HepG2 (cell line): ENCODE measurements around the gene HTR6. TPM values are rescaled to one million over a fixed set of nuclear protein-coding genes. Genes with fewer than 3 reads are reported as not detected.
A peak's percentile ranks its signal among the peaks of the same experiment; 100 is the strongest.

Experiments used
- ARNTL ChIP-seq: sonication (generic); formaldehyde crosslinking; IDR thresholded peaks from 2 replicates; pipeline ENCODE4 v1.4.0; 2020; ENCODE audit warnings: mild to moderate bottlenecking, missing genetic modification reagents
- ASH2L ChIP-seq: fragments of 300-600, 200-600 bp; sonication (generic); IDR thresholded peaks from 2 replicates; pipeline ENCODE4 v1.7.0; 2017; ENCODE audit warnings: low read depth, mild to moderate bottlenecking, moderate library complexity, mixed read lengths, low read length; ENCODE audit not compliant: insufficient read length
- ATF3 ChIP-seq: sonication (generic); formaldehyde crosslinking; IDR thresholded peaks from 2 replicates; pipeline ENCODE4 v1.4.0; 2020; ENCODE audit warnings: missing genetic modification reagents
- BCLAF1 ChIP-seq: fragments of 450-650 bp; IDR thresholded peaks from 2 replicates; pipeline ENCODE4 v1.6.1; 2017; ENCODE audit warnings: mild to moderate bottlenecking
- CREM ChIP-seq, 2 experiments: sonication (generic) in 1 of 2; formaldehyde crosslinking in 1 of 2; IDR thresholded peaks; 2 replicates each; pipeline versions ENCODE4 v1.4.0 to v1.6.1; 2016 to 2020; ENCODE audit warnings: antibody characterized with exemption in 1 of 2, mild to moderate bottlenecking in 1 of 2, missing genetic modification reagents in 1 of 2
- FIP1L1 ChIP-seq: fragments of 200-400 bp; formaldehyde crosslinking; IDR thresholded peaks from 2 replicates; pipeline ENCODE4 v1.6.1; 2018; ENCODE audit warnings: low read depth, mild to moderate bottlenecking, low read length, moderate library complexity, borderline replicate concordance; ENCODE audit not compliant: insufficient read depth
- FOXM1 ChIP-seq: sonication (generic); formaldehyde crosslinking; IDR thresholded peaks from 2 replicates; pipeline ENCODE4 v1.5.0; 2020; ENCODE audit warnings: missing genetic modification reagents
- MAX ChIP-seq: IDR thresholded peaks from 2 replicates; pipeline ENCODE4 v1.6.1; 2012; ENCODE audit warnings: inconsistent platforms
- THAP8 ChIP-seq: sonication (generic); formaldehyde crosslinking; IDR thresholded peaks from 2 replicates; pipeline ENCODE4 v1.5.1; 2020; ENCODE audit warnings: missing genetic modification reagents, mild to moderate bottlenecking, borderline replicate concordance
- ZNF232 ChIP-seq: sonication (generic); formaldehyde crosslinking; IDR thresholded peaks from 2 replicates; pipeline ENCODE4 v1.4.0; 2020; ENCODE audit warnings: missing genetic modification reagents, borderline replicate concordance
- ZNF264 ChIP-seq: sonication (generic); formaldehyde crosslinking; IDR thresholded peaks from 2 replicates; pipeline ENCODE4 v1.4.0; 2020; ENCODE audit warnings: missing genetic modification reagents
- ZNF430 ChIP-seq: sonication (generic); formaldehyde crosslinking; IDR thresholded peaks from 2 replicates; pipeline ENCODE4 v1.9.0; 2021; ENCODE audit warnings: mild to moderate bottlenecking, missing genetic modification reagents
- ZNF549 ChIP-seq: sonication (generic); formaldehyde crosslinking; IDR thresholded peaks from 2 replicates; pipeline ENCODE4 v1.5.0; 2020; ENCODE audit warnings: missing genetic modification reagents
- ZNF639 ChIP-seq: conservative IDR thresholded peaks from 2 replicates; pipeline ENCODE4 v1.6.1; 2018; ENCODE audit warnings: missing genetic modification reagents
- ZNF784 ChIP-seq: sonication (generic); formaldehyde crosslinking; IDR thresholded peaks from 2 replicates; pipeline ENCODE4 v1.5.1; 2020; ENCODE audit warnings: missing genetic modification reagents, mild to moderate bottlenecking, borderline replicate concordance
- ZNF788 ChIP-seq: sonication (generic); formaldehyde crosslinking; IDR thresholded peaks from 2 replicates; pipeline ENCODE4 v1.5.0; 2020; ENCODE audit warnings: mild to moderate bottlenecking, missing genetic modification reagents, borderline replicate concordance
- ZNF792 ChIP-seq: IDR thresholded peaks from 2 replicates; pipeline ENCODE4 v1.6.1; 2016
- polyA plus RNA-seq, 8 experiments: library from polyadenylated mRNA; depleted of rRNA in 3 of 8; stranded (reverse) in 7 of 8; unstranded in 1 of 8; fragments of >200 nt; fragmentation: Illumina TruSeq in 4 of 8; extraction: Trizol in 4 of 8; gene quantifications; 2 replicates each; pipeline versions ENCODE4 v1.2.1 to v1.2.3, GENCODE V29; 2011 to 2016; ENCODE audit warnings: low read depth in 4 of 8, missing spikeins in 1 of 8, mixed read lengths in 1 of 8; ENCODE audit not compliant: insufficient read depth in 1 of 8
- total RNA-seq, 5 experiments: library from RNA; depleted of rRNA; stranded (reverse); fragments of >200 nt; fragmentation: Illumina TruSeq; extraction: Trizol; gene quantifications; 2 replicates each; pipeline ENCODE4 v1.2.3, GENCODE V29; 2016; ENCODE audit warnings: low read depth in 1 of 5
- TF ChIP-seq, protein P1 (sequence below): sonication (generic); formaldehyde crosslinking; IDR thresholded peaks from 2 replicates; pipeline ENCODE4 v1.5.1; 2020; ENCODE audit warnings: mild to moderate bottlenecking, moderate library complexity, missing genetic modification reagents

HTR6 gene
- total and polyA plus RNA-seq, 2 of the 13 experiments (the other 11 are each of a cell fraction or from before 2014, with no cell fraction given) = 0.04 TPM; not detected in 1

- TF ChIP-seq ZNF232 (CRISPR knock-in tag) (no peak), ATF3 (CRISPR knock-in tag) (no peak; the same call in none of the 2 replicates), BCLAF1 (no peak), ASH2L (peak; percentile 53), ARNTL (CRISPR knock-in tag) (0 out of 2 replicates have a peak, but pooled peaks have one; percentile 54), FOXM1 (CRISPR knock-in tag) (no peak), CREM (IDR thresholded peaks at IDR 0.05) (peak; percentile 83), CREM (CRISPR knock-in tag; IDR thresholded peaks at IDR 0.05) (no peak), ZNF784 (CRISPR knock-in tag) (no peak), MAX (peak; percentile 83), FIP1L1 (no peak), ZNF792 (peak; percentile 66; the same call in 1 of the 2 replicates), ZNF788 (CRISPR knock-in tag) (no peak), THAP8 (CRISPR knock-in tag) (no peak), ZNF549 (CRISPR knock-in tag) (no peak), ZNF639 (CRISPR knock-in tag) (no peak), ZNF264 (CRISPR knock-in tag) (no peak), ZNF430 (no peak)
- TF ChIP-seq, protein P1, sequence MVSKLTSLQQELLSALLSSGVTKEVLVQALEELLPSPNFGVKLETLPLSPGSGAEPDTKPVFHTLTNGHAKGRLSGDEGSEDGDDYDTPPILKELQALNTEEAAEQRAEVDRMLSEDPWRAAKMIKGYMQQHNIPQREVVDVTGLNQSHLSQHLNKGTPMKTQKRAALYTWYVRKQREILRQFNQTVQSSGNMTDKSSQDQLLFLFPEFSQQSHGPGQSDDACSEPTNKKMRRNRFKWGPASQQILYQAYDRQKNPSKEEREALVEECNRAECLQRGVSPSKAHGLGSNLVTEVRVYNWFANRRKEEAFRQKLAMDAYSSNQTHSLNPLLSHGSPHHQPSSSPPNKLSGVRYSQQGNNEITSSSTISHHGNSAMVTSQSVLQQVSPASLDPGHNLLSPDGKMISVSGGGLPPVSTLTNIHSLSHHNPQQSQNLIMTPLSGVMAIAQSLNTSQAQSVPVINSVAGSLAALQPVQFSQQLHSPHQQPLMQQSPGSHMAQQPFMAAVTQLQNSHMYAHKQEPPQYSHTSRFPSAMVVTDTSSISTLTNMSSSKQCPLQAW (CRISPR knock-in tag) = peak; percentile 57; the same call in 1 of the 2 replicates
Measured at GRCh38 chr1:19619697-19620384, 44.8 kb upstream of the HTR6 start (continued).
